ENCODE measurements around the gene LDB1. TPM values are rescaled to one million over a fixed set of nuclear protein-coding genes. Genes with fewer than 3 reads are reported as not detected.

Gene LDB1
- total and polyA plus RNA-seq, 9 donors: 48.3 to 83.0 (median 77.5) TPM

GRCh38 chr10:102121739-102122372 lies 1.7 kb upstream of the LDB1 start:
- Histone ChIP-seq H3K4me3 (ENCODE audit: low read length) (peak overlapping the region; percentile 93), H3K27me3 (ENCODE audit: control insufficient read depth, insufficient read depth, low read length) (no peaks in the 10 kb centered on the region), H3K4me1 (ENCODE audit: control insufficient read depth, insufficient read depth, low read length) (peaks cover 46% of the 10 kb centered on the region), H3K27ac (ENCODE audit: low read length) (peak overlapping the region; percentile 99), H3K9me3 (replicated peaks; ENCODE audit: control insufficient read depth, low read depth, low read length) (no peaks in the 10 kb centered on the region), H3K36me3 (ENCODE audit: control insufficient read depth, insufficient read depth, low read length) (peaks cover 4% of the 10 kb centered on the region)
- WGBS (ENCODE audit: insufficient coverage): 30% methylated on average over 4 of the region's 6 CpGs
- DNase-seq: peak; percentile 74

- peaks cover 52% of the 10 kb centered on the region for H3K4me1 ChIP-seq (ENCODE audit: control insufficient read depth, insufficient read depth, low read length)
- no peaks in the 10 kb centered on the region for H3K9me3 ChIP-seq (replicated peaks; ENCODE audit: control insufficient read depth, low read depth, low read length)
- H3K27me3 ChIP-seq (ENCODE audit: control insufficient read depth, insufficient read depth, low read length): no peaks in the 10 kb centered on the region
- 0% methylated on average over 4 of the region's 15 CpGs for WGBS (ENCODE audit: insufficient coverage)
- peak overlapping the region; percentile 93 for H3K4me3 ChIP-seq (ENCODE audit: low read length)
- H3K36me3 ChIP-seq (ENCODE audit: control insufficient read depth, insufficient read depth, low read length): peaks cover 4% of the 10 kb centered on the region
- DNase-seq: peak; percentile 95
- H3K27ac ChIP-seq (ENCODE audit: low read length): peak overlapping the region; percentile 99
These were observed 997 bp upstream of the LDB1 start for GRCh38 chr10:102120991-102121738.

GRCh38 chr10:102119417-102120141 lies 589 bp downstream of the LDB1 start:
- H3K4me1 ChIP-seq (ENCODE audit: control insufficient read depth, insufficient read depth, low read length): peaks cover 65% of the 10 kb centered on the region

GRCh38 chr10:102118867-102119266 lies 1.3 kb downstream of the LDB1 start:
- 0% methylated on average over 1 of the region's 6 CpGs for WGBS (ENCODE audit: insufficient coverage)
- Histone ChIP-seq H3K9me3 (replicated peaks; ENCODE audit: control insufficient read depth, low read depth, low read length) (no peaks in the 10 kb centered on the region), H3K4me3 (ENCODE audit: low read length) (peak overlapping the region; percentile 93), H3K36me3 (ENCODE audit: control insufficient read depth, insufficient read depth, low read length) (peaks cover 4% of the 10 kb centered on the region), H3K27ac (ENCODE audit: low read length) (peak overlapping the region; percentile 99), H3K4me1 (ENCODE audit: control insufficient read depth, insufficient read depth, low read length) (peaks cover 68% of the 10 kb centered on the region), H3K27me3 (ENCODE audit: control insufficient read depth, insufficient read depth, low read length) (no peaks in the 10 kb centered on the region)
- DNase-seq: peak; percentile 60

More at GRCh38 chr10:102119417-102120141, 589 bp downstream of the LDB1 start:
- H3K9me3 ChIP-seq (replicated peaks; ENCODE audit: control insufficient read depth, low read depth, low read length): no peaks in the 10 kb centered on the region
- peak overlapping the region; percentile 93 for H3K4me3 ChIP-seq (ENCODE audit: low read length)
- H3K27ac ChIP-seq (ENCODE audit: low read length): peak overlapping the region; percentile 99
- no peaks in the 10 kb centered on the region for H3K27me3 ChIP-seq (ENCODE audit: control insufficient read depth, insufficient read depth, low read length)
- DNase-seq: peak; percentile 86
- 0% methylated on average over 20 of the region's 22 CpGs for WGBS (ENCODE audit: insufficient coverage)
- H3K36me3 ChIP-seq (ENCODE audit: control insufficient read depth, insufficient read depth, low read length): peaks cover 4% of the 10 kb centered on the region

GRCh38 chr10:102117391-102118159 lies 2.6 kb downstream of the LDB1 start:
- Histone ChIP-seq H3K36me3 (ENCODE audit: control insufficient read depth, insufficient read depth, low read length) (peaks cover 2% of the 10 kb centered on the region), H3K27me3 (ENCODE audit: control insufficient read depth, insufficient read depth, low read length) (no peaks in the 10 kb centered on the region), H3K9me3 (replicated peaks; ENCODE audit: control insufficient read depth, low read depth, low read length) (no peaks in the 10 kb centered on the region), H3K4me3 (ENCODE audit: low read length) (peak overlapping the region; percentile 93), H3K4me1 (ENCODE audit: control insufficient read depth, insufficient read depth, low read length) (peaks cover 81% of the 10 kb centered on the region), H3K27ac (ENCODE audit: low read length) (peak overlapping the region; percentile 99)
- DNase-seq: peak; percentile 85
- 7% methylated on average over 12 of the region's 12 CpGs for WGBS (ENCODE audit: insufficient coverage)

- no peak for DNase-seq
- no peaks in the 10 kb centered on the region for H3K9me3 ChIP-seq (replicated peaks; ENCODE audit: control insufficient read depth, low read depth, low read length)
- no peak overlapping the region for H3K4me3 ChIP-seq (ENCODE audit: low read length)
- WGBS (ENCODE audit: insufficient coverage): 83% methylated on average over 1 of the region's 1 CpG
- H3K4me1 ChIP-seq (ENCODE audit: control insufficient read depth, insufficient read depth, low read length): peaks cover 79% of the 10 kb centered on the region
- H3K27ac ChIP-seq (ENCODE audit: low read length): peak overlapping the region; percentile 99
- peaks cover 5% of the 10 kb centered on the region for H3K36me3 ChIP-seq (ENCODE audit: control insufficient read depth, insufficient read depth, low read length)
- H3K27me3 ChIP-seq (ENCODE audit: control insufficient read depth, insufficient read depth, low read length): no peaks in the 10 kb centered on the region
These were observed 3.5 kb downstream of the LDB1 start for GRCh38 chr10:102116656-102117055.

GRCh38 chr10:102115775-102116174 lies 4.4 kb downstream of the LDB1 start:
- peak overlapping the region; percentile 87 for H3K4me3 ChIP-seq (ENCODE audit: low read length)
- 14% methylated on average over 2 of the region's 3 CpGs for WGBS (ENCODE audit: insufficient coverage)

GRCh38 chr10:102114861-102115618 lies 5.1 kb downstream of the LDB1 start:
- WGBS (ENCODE audit: insufficient coverage): 0% methylated on average over 6 of the region's 23 CpGs
- peak; percentile 97 for DNase-seq
- no peaks in the 10 kb centered on the region for H3K9me3 ChIP-seq (replicated peaks; ENCODE audit: control insufficient read depth, low read depth, low read length)
- H3K4me3 ChIP-seq (ENCODE audit: low read length): peak overlapping the region; percentile 87
- peaks cover 20% of the 10 kb centered on the region for H3K36me3 ChIP-seq (ENCODE audit: control insufficient read depth, insufficient read depth, low read length)
- H3K27ac ChIP-seq (ENCODE audit: low read length): peak overlapping the region; percentile 93
- H3K27me3 ChIP-seq (ENCODE audit: control insufficient read depth, insufficient read depth, low read length): no peaks in the 10 kb centered on the region
- H3K4me1 ChIP-seq (ENCODE audit: control insufficient read depth, insufficient read depth, low read length): peaks cover 68% of the 10 kb centered on the region

More at GRCh38 chr10:102115775-102116174, 4.4 kb downstream of the LDB1 start:
- H3K36me3 ChIP-seq (ENCODE audit: control insufficient read depth, insufficient read depth, low read length): peaks cover 13% of the 10 kb centered on the region
- no peaks in the 10 kb centered on the region for H3K9me3 ChIP-seq (replicated peaks; ENCODE audit: control insufficient read depth, low read depth, low read length)
- no peaks in the 10 kb centered on the region for H3K27me3 ChIP-seq (ENCODE audit: control insufficient read depth, insufficient read depth, low read length)
- peak; percentile 40 for DNase-seq
- peak overlapping the region; percentile 93 for H3K27ac ChIP-seq (ENCODE audit: low read length)
- H3K4me1 ChIP-seq (ENCODE audit: control insufficient read depth, insufficient read depth, low read length): peaks cover 70% of the 10 kb centered on the region

Data from muscle of leg (tissue), 11 donors.